Chondrocyte (in vitro differentiated cells): ENCODE data around the gene TREML4. TPM values are rescaled to one million over a fixed set of nuclear protein-coding genes. Genes with fewer than 3 reads are reported as not detected.

ENCODE experiments used
- DNase-seq: peaks from one replicate; pipeline ENCODE4 v3.0.0; 2021; ENCODE audit warnings: mixed read lengths, low spot score
- H3K27ac Mint-ChIP-seq: one replicate; pipeline ENCODE4 v1.8.0; 2021; ENCODE audit warnings: mild to moderate bottlenecking, moderate library complexity, mixed read lengths; ENCODE audit not compliant: unreplicated experiment
- H3K27me3 Mint-ChIP-seq: 2 replicates; pipeline ENCODE4 v1.8.0; 2021; ENCODE audit warnings: low read depth, mixed read lengths
- H3K36me3 Mint-ChIP-seq: 2 replicates; pipeline ENCODE4 v1.8.0; 2021; ENCODE audit warnings: low read depth, mixed read lengths
- H3K4me1 Mint-ChIP-seq: 2 replicates; pipeline ENCODE4 v1.8.0; 2021; ENCODE audit warnings: low read depth, mild to moderate bottlenecking, mixed read lengths
- H3K4me3 Mint-ChIP-seq: one replicate; pipeline ENCODE4 v1.8.0; 2021; ENCODE audit warnings: mild to moderate bottlenecking, moderate library complexity, mixed read lengths; ENCODE audit not compliant: unreplicated experiment
- H3K9me3 Mint-ChIP-seq: 2 replicates; pipeline ENCODE4 v1.8.0; 2021; ENCODE audit warnings: low read depth, mixed read lengths
- CTCF ChIP-seq: fragments of 200-600 bp; sonication (generic); IDR thresholded peaks from 2 replicates; pipeline ENCODE4 v1.5.0; 2021; ENCODE audit warnings: antibody characterized with exemption, mild to moderate bottlenecking, moderate library complexity
- total RNA-seq: library from RNA; stranded (reverse); gene quantifications from 3 replicates; pipeline ENCODE4 v1.2.1, GENCODE V29; 2021

Gene TREML4
- total RNA-seq, 1 donor from 2014 or later: not detected

GRCh38 chr6:41191569-41191968 lies 36.6 kb upstream of the TREML4 start:
- no peaks in the 10 kb centered on the region for H3K4me1 Mint-ChIP-seq
- H3K27ac Mint-ChIP-seq: no peak overlapping the region
- peaks cover 42% of the 10 kb centered on the region for H3K27me3 Mint-ChIP-seq
- peaks cover 2% of the 10 kb centered on the region for H3K36me3 Mint-ChIP-seq
- H3K4me3 Mint-ChIP-seq: no peak overlapping the region
- no peak for DNase-seq
- peaks cover 10% of the 10 kb centered on the region for H3K9me3 Mint-ChIP-seq
- TF ChIP-seq CTCF: peak; percentile 73

- no peak for DNase-seq
- no peak overlapping the region for H3K4me3 Mint-ChIP-seq
- H3K36me3 Mint-ChIP-seq: peaks cover 2% of the 10 kb centered on the region
- H3K27ac Mint-ChIP-seq: no peak overlapping the region
- no peaks in the 10 kb centered on the region for H3K4me1 Mint-ChIP-seq
- H3K27me3 Mint-ChIP-seq: peaks cover 51% of the 10 kb centered on the region
- H3K9me3 Mint-ChIP-seq: peaks cover 10% of the 10 kb centered on the region
- no peak for TF ChIP-seq CTCF
Measured at GRCh38 chr6:41193171-41193734, 34.9 kb upstream of the TREML4 start.

- no peak for DNase-seq
- Mint-ChIP-seq H3K27ac (no peak overlapping the region), H3K27me3 (peaks cover 48% of the 10 kb centered on the region), H3K36me3 (peaks cover 2% of the 10 kb centered on the region), H3K4me1 (no peaks in the 10 kb centered on the region), H3K9me3 (peaks cover 10% of the 10 kb centered on the region), H3K4me3 (no peak overlapping the region)
- TF ChIP-seq CTCF: no peak
Measured at GRCh38 chr6:41193884-41194283, 34.3 kb upstream of the TREML4 start.

DNA sequence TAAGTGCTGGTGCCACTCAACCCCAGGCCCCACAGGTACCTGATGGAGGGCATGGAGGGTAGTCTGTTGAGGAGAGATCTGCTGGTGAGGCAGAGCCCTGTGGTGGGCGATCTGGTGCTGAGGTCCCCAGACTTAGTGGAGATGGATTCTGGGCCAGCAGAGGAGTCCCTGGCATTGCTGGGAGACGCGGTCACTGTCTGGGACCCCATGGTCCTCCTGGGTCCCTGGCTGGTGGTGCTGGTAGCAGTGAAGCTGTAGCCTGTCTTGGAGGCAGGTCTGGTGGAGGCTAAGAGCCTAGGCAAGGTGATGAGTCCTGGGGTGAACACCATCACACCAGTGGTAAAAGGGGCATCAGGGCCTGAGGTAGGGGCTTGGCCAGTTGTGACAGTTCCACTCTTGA lies 33.8 kb upstream of the TREML4 start:
- Mint-ChIP-seq H3K27ac (no peak overlapping the region), H3K9me3 (peaks cover 9% of the 10 kb centered on the region), H3K4me1 (no peaks in the 10 kb centered on the region), H3K4me3 (no peak overlapping the region), H3K27me3 (peaks cover 48% of the 10 kb centered on the region), H3K36me3 (peaks cover 2% of the 10 kb centered on the region)
- no peak for DNase-seq
- no peak for TF ChIP-seq CTCF

DNA sequence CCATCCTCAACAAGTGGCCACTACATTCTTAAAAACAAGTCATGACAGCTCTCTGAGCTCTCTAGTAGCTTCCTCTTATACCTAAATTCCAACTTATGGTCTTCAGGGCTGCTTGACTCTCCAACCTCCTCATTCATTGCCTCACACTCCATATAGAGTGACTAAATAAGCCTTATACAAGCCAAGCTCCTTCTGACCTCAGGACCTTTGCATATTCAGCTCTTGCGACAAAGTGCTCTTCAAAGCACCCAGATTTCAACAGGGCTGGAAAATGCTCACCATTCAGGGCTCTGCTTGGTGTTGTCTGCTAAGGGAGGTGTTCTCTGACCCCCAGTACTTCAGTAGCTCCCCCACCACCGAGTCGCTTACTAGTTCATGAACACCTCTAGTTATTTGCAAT lies 30.9 kb upstream of the TREML4 start:
- H3K4me1 Mint-ChIP-seq: peaks cover 8% of the 10 kb centered on the region
- no peaks in the 10 kb centered on the region for H3K9me3 Mint-ChIP-seq
- no peaks in the 10 kb centered on the region for H3K36me3 Mint-ChIP-seq
- peaks cover 45% of the 10 kb centered on the region for H3K27me3 Mint-ChIP-seq
- no peak overlapping the region for H3K4me3 Mint-ChIP-seq
- no peak overlapping the region for H3K27ac Mint-ChIP-seq
- no peak for DNase-seq
- TF ChIP-seq CTCF: no peak
